ELR (cell line): Measurements from ENCODE around the gene TCF20.

ENCODE experiments used
- DNase-seq: peaks from one replicate; pipeline ENCODE4 v3.0.0-alpha.2; 2015; ENCODE audit warnings: low read depth

The TCF20 gene

GRCh38 chr22:42300259-42301076 is 30.0 kb upstream of the TCF20 start:
- no peak for DNase-seq

GRCh38 chr22:42299586-42300258 is 29.3 kb upstream of the TCF20 start:
- DNase-seq = no peak

- no peak for DNase-seq
Observed at GRCh38 chr22:42298746-42299145, 28.3 kb upstream of the TCF20 start.

- DNase-seq = no peak
Observed at GRCh38 chr22:42297778-42298177, 27.3 kb upstream of the TCF20 start.

GRCh38 chr22:42296883-42297282 is 26.4 kb upstream of the TCF20 start:
- DNase-seq = no peak

- DNase-seq = no peak
Observed at GRCh38 chr22:42296381-42296853, 26.0 kb upstream of the TCF20 start.

- DNase-seq = peak; percentile 51
Observed at GRCh38 chr22:42294034-42294985, 23.9 kb upstream of the TCF20 start.

GRCh38 chr22:42292732-42293520 is 22.5 kb upstream of the TCF20 start:
- DNase-seq = no peak

GRCh38 chr22:42291287-42291686 is 20.8 kb upstream of the TCF20 start:
- no peak for DNase-seq

- no peak for DNase-seq
Observed at GRCh38 chr22:42289671-42290541, 19.5 kb upstream of the TCF20 start.

GRCh38 chr22:42288791-42289190 is 18.3 kb upstream of the TCF20 start:
- no peak for DNase-seq

GRCh38 chr22:42287174-42287890 is 16.9 kb upstream of the TCF20 start:
- DNase-seq = no peak

GRCh38 chr22:42286205-42286604 is 15.8 kb upstream of the TCF20 start:
- DNase-seq = no peak

GRCh38 chr22:42285604-42286003 is 15.2 kb upstream of the TCF20 start:
- DNase-seq = no peak

GRCh38 chr22:42284643-42285181 is 14.3 kb upstream of the TCF20 start:
- no peak for DNase-seq

GRCh38 chr22:42284202-42284591 is 13.7 kb upstream of the TCF20 start:
- no peak for DNase-seq

GRCh38 chr22:42283278-42284201 is 13.1 kb upstream of the TCF20 start:
- DNase-seq = no peak

GRCh38 chr22:42282943-42283277 is 12.5 kb upstream of the TCF20 start:
- DNase-seq = no peak
